ENCODE measurements around the gene SURF4.
"Not testable (repeated sequence)": the region's sequence is repeated elsewhere in the genome, so short reads cannot be mapped to it uniquely, and the experiment has no call there.

- peak; percentile 86 for TF ChIP-seq CTCF (IDR thresholded peaks at IDR 0.05)
- not testable (repeated sequence) for TF ChIP-seq ZFX (IDR thresholded peaks at IDR 0.05; ENCODE audit: borderline replicate concordance)
Observed at GRCh38 chr9:133329306-133330156, 46.3 kb downstream of the SURF4 start.

Measured in 22Rv1 (cell line).